Gastroesophageal sphincter (tissue), 3 donors: ENCODE results near the gene GGN.

ENCODE experiments used
- CTCF ChIP-seq, 4 experiments: fragments of 200-600 bp in 2 of 4; fragments of 450-650 bp in 2 of 4; sonication (generic) in 1 of 4; IDR thresholded peaks; one replicate each; pipeline ENCODE4 v1.5.1; 2017 to 2019; ENCODE audit warnings: antibody characterized with exemption in 4 of 4, mild to moderate bottlenecking in 2 of 4, moderate library complexity in 2 of 4
- EP300 ChIP-seq: sonication (generic); formaldehyde crosslinking; IDR thresholded peaks from one replicate; pipeline ENCODE4 v1.6.1; 2017; ENCODE audit warnings: antibody characterized with exemption, mild to moderate bottlenecking
- POLR2A ChIP-seq, 2 donors: fragments of 450-650 bp; IDR thresholded peaks; one replicate each; pipeline ENCODE4 v1.6.1; 2017; ENCODE audit warnings: antibody characterized with exemption in 2 of 2, mild to moderate bottlenecking in 2 of 2, moderate library complexity in 1 of 2
- POLR2AphosphoS5 ChIP-seq: sonication (generic); formaldehyde crosslinking; IDR thresholded peaks from one replicate; pipeline ENCODE4 v1.6.1; 2017; ENCODE audit warnings: antibody characterized with exemption

- no peak for TF ChIP-seq CTCF (IDR thresholded peaks at IDR 0.05)
- no peak for TF ChIP-seq POLR2AphosphoS5
- TF ChIP-seq POLR2A (IDR thresholded peaks at IDR 0.05), result no peak
- no peak for TF ChIP-seq EP300
Measured at GRCh38 chr19:38383743-38384142, 4.1 kb downstream of the GGN start.
